H1 (cell line): ENCODE results near the gene SORCS3. TPM values are rescaled to one million over a fixed set of nuclear protein-coding genes. Genes with fewer than 3 reads are reported as not detected.

Experiments
- CTCF ChIA-PET: fragments of 300-600 bp; sonication (Branson Sonifier 250); formaldehyde crosslinking; loops from one replicate; lab custom pipeline; 2021; ENCODE audit not compliant: partially characterized antibody; lab: Charles Lee
- POLR2A ChIA-PET: fragments of 300-600 bp; sonication (Branson Sonifier 250); formaldehyde crosslinking; loops from one replicate; lab custom pipeline; 2021; ENCODE audit warnings: inconsistent platforms; ENCODE audit not compliant: partially characterized antibody; lab: Charles Lee
- DNase-seq, 2 experiments: peaks; one replicate each; pipeline versions ENCODE4 v3.0.0 to v3.0.0-alpha.2; 2010 to 2022; ENCODE audit warnings: low spot score in 2 of 2, low read depth in 1 of 2, mixed read lengths in 1 of 2
- FAIRE-seq: peaks from 2 replicates; lab custom pipeline; 2011; peaks lifted over from hg19 to GRCh38; lab: Jason Lieb, UNC
- H2AFZ ChIP-seq: 2 replicates; pipeline ENCODE4 v1.8.1; 2012; ENCODE audit warnings: low read length, inconsistent platforms
- H2AK5ac ChIP-seq: 2 replicates; pipeline ENCODE4 v1.6.1; 2013; ENCODE audit warnings: low read depth, low read length
- H2BK120ac ChIP-seq: replicated peaks from 2 replicates; pipeline ENCODE3; 2013; ENCODE audit warnings: low read depth, low read length, inconsistent platforms
- H2BK12ac ChIP-seq: 2 replicates; pipeline ENCODE4 v1.6.1; 2013; ENCODE audit warnings: low read depth, low read length
- H2BK15ac ChIP-seq: 2 replicates; pipeline ENCODE4 v1.6.1; 2013; ENCODE audit warnings: low read length
- H2BK20ac ChIP-seq: 2 replicates; pipeline ENCODE4 v1.6.1; 2013; ENCODE audit warnings: low read length
- H2BK5ac ChIP-seq: 2 replicates; pipeline ENCODE4 v1.6.1; 2013; ENCODE audit warnings: low read depth, low read length
- H3K14ac ChIP-seq: 2 replicates; pipeline ENCODE4 v1.6.1; 2013; ENCODE audit warnings: inconsistent platforms; ENCODE audit not compliant: insufficient read length
- H3K18ac ChIP-seq: 2 replicates; pipeline ENCODE4 v1.6.1; 2013; ENCODE audit warnings: low read length; ENCODE audit errors: extremely low read depth
- H3K23ac ChIP-seq: 2 replicates; pipeline ENCODE4 v1.6.1; 2013; ENCODE audit warnings: inconsistent platforms; ENCODE audit not compliant: insufficient read length
- H3K23me2 ChIP-seq: 2 replicates; pipeline ENCODE4 v1.6.1; 2013; ENCODE audit warnings: low read depth, low read length
- H3K27ac ChIP-seq: 2 replicates; pipeline ENCODE4 v1.6.1; 2011; ENCODE audit warnings: low read depth, low read length, inconsistent platforms
- H3K27me3 ChIP-seq, 4 experiments: replicated peaks in 1 of 4; 1 replicate in 1 of 4; 2 replicates in 3 of 4; pipeline versions ENCODE4 v1.6.1 to v1.8.1; 2011 to 2013; ENCODE audit warnings: low read length in 3 of 4, mild to moderate bottlenecking in 3 of 4, inconsistent platforms in 2 of 4, mixed read lengths in 2 of 4, moderate library complexity in 1 of 4; ENCODE audit not compliant: control insufficient read depth in 3 of 4, insufficient read depth in 3 of 4; ENCODE audit errors: extremely low read depth in 1 of 4
- H3K36me3 ChIP-seq, 4 experiments: 2 replicates each; pipeline versions ENCODE4 v1.6.1 to v1.8.1; 2011 to 2013; ENCODE audit warnings: mild to moderate bottlenecking in 4 of 4, low read length in 3 of 4, moderate library complexity in 2 of 4, control low read depth in 1 of 4, inconsistent platforms in 1 of 4; ENCODE audit not compliant: insufficient read depth in 4 of 4, control insufficient read depth in 2 of 4
- H3K4ac ChIP-seq: replicated peaks from 2 replicates; pipeline ENCODE3; 2013; ENCODE audit warnings: low read length, low read depth, mixed read lengths, inconsistent platforms; ENCODE audit not compliant: insufficient read length
- H3K4me1 ChIP-seq, 4 experiments: replicated peaks in 1 of 4; 1 replicate in 1 of 4; 2 replicates in 3 of 4; pipeline versions ENCODE4 v1.6.1 to v1.8.1; 2011 to 2013; ENCODE audit warnings: low read length in 3 of 4, inconsistent platforms in 2 of 4, mixed read lengths in 1 of 4; ENCODE audit not compliant: insufficient read depth in 4 of 4, control insufficient read depth in 3 of 4
- H3K4me2 ChIP-seq, 2 experiments: 2 replicates each; pipeline versions ENCODE4 v1.6.1 to v1.8.1; 2011 to 2013; ENCODE audit warnings: low read depth in 2 of 2, low read length in 2 of 2, control low read depth in 1 of 2, inconsistent platforms in 1 of 2, mild to moderate bottlenecking in 1 of 2; ENCODE audit not compliant: insufficient read depth in 1 of 2
- H3K4me3 ChIP-seq, 4 experiments: fragments of 200-600, 300-600 bp in 1 of 4; sonication (generic), shearing (Covaris generic), sonication (Bioruptor Twin) in 1 of 4; 2 replicates each; pipeline versions ENCODE4 v1.5.1 to v1.8.1; 2011 to 2016; ENCODE audit warnings: low read length in 4 of 4, low read depth in 3 of 4, control low read depth in 2 of 4, inconsistent platforms in 2 of 4, mild to moderate bottlenecking in 2 of 4, mixed read lengths in 1 of 4, moderate library complexity in 1 of 4; ENCODE audit not compliant: insufficient read depth in 2 of 4; ENCODE audit errors: extremely low read depth in 1 of 4
- H3K56ac ChIP-seq: replicated peaks from 2 replicates; pipeline ENCODE3; 2013; ENCODE audit warnings: low read depth, mild to moderate bottlenecking, mixed read lengths, low read length, inconsistent platforms; ENCODE audit not compliant: insufficient read length
- H3K79me1 ChIP-seq: 2 replicates; pipeline ENCODE4 v1.6.1; 2013; ENCODE audit warnings: low read depth, low read length, control low read depth
- H3K79me2 ChIP-seq, 2 experiments: 2 replicates each; pipeline versions ENCODE4 v1.6.1 to v1.8.1; 2012 to 2013; ENCODE audit warnings: low read length in 2 of 2, mild to moderate bottlenecking in 2 of 2, inconsistent platforms in 1 of 2; ENCODE audit not compliant: insufficient read depth in 2 of 2, control insufficient read depth in 1 of 2
- H3K9ac ChIP-seq, 4 experiments: replicated peaks in 1 of 4; 1 replicate in 1 of 4; 2 replicates in 3 of 4; pipeline versions ENCODE4 v1.6.1 to v1.8.1; 2011 to 2013; ENCODE audit warnings: low read depth in 3 of 4, low read length in 3 of 4, control low read depth in 2 of 4, mild to moderate bottlenecking in 2 of 4, moderate library complexity in 2 of 4, inconsistent platforms in 1 of 4; ENCODE audit errors: extremely low read depth in 1 of 4
- H3K9me3 ChIP-seq, 2 experiments: 2 replicates each; pipeline versions ENCODE4 v1.6.1 to v1.8.1; 2012 to 2013; ENCODE audit warnings: mild to moderate bottlenecking in 2 of 2, moderate library complexity in 2 of 2, control low read depth in 1 of 2, inconsistent platforms in 1 of 2, low read depth in 1 of 2, low read length in 1 of 2, mixed read lengths in 1 of 2; ENCODE audit not compliant: insufficient read depth in 2 of 2
- H4K20me1 ChIP-seq, 2 experiments: replicated peaks in 1 of 2; 2 replicates each; pipeline versions ENCODE3 to v1.8.1; 2011 to 2013; ENCODE audit warnings: inconsistent platforms in 2 of 2, low read length in 2 of 2, mild to moderate bottlenecking in 1 of 2; ENCODE audit not compliant: insufficient read depth in 2 of 2, control insufficient read depth in 1 of 2
- H4K5ac ChIP-seq: 2 replicates; pipeline ENCODE4 v1.6.1; 2013; ENCODE audit warnings: low read length, low read depth, mixed read lengths, inconsistent platforms; ENCODE audit not compliant: insufficient read length
- H4K8ac ChIP-seq: 2 replicates; pipeline ENCODE4 v1.8.0; 2013; ENCODE audit warnings: mild to moderate bottlenecking, moderate library complexity, low read length, inconsistent platforms; ENCODE audit not compliant: insufficient read depth; ENCODE audit errors: extremely low read depth
- H4K91ac ChIP-seq: replicated peaks from 2 replicates; pipeline ENCODE3; 2013; ENCODE audit warnings: low read length, mixed read lengths, inconsistent platforms; ENCODE audit not compliant: insufficient read length
- CEBPB ChIP-seq: IDR thresholded peaks from 2 replicates; pipeline ENCODE4 v1.6.1; 2012; ENCODE audit warnings: low read depth, low read length
- CHD1 ChIP-seq: IDR thresholded peaks from 2 replicates; pipeline ENCODE4 v1.6.1; 2012; ENCODE audit warnings: low read depth, low read length, improper control_type of control experiment
- CTBP2 ChIP-seq: IDR thresholded peaks from 2 replicates; pipeline ENCODE4 v1.7.0; 2011; ENCODE audit warnings: borderline replicate concordance, mild to moderate bottlenecking, moderate library complexity, mixed read lengths, low read length; ENCODE audit not compliant: insufficient read depth, insufficient read length
- TAF1 ChIP-seq: IDR thresholded peaks from 2 replicates; pipeline ENCODE4 v1.6.1; 2011; ENCODE audit warnings: mild to moderate bottlenecking, low read depth, low read length
- WGBS, 2 experiments: shearing (Covaris generic) in 1 of 2; methylation state at CpG; one replicate each; pipeline versions ENCODE4 v1.1.6 to v1.1.7; 2013 to 2015; ENCODE audit warnings: low lambda C conversion rate in 2 of 2, mixed read lengths in 2 of 2, inconsistent platforms in 1 of 2, low coverage in 1 of 2, missing lambda C conversion rate in 1 of 2; ENCODE audit not compliant: insufficient replicate concordance in 2 of 2, insufficient coverage in 1 of 2, insufficient read length in 1 of 2; ENCODE audit errors: extremely low coverage in 1 of 2, missing lambda C conversion rate in 1 of 2; 5-methylcytosine and 5-hydroxymethylcytosine counted together
- polyA plus RNA-seq, 7 experiments: library from polyadenylated mRNA; depleted of rRNA in 3 of 7; stranded (reverse) in 5 of 7; unstranded in 2 of 7; fragments of >200 nt in 5 of 7; fragments of 200-250 nt in 2 of 7; gene quantifications; 1 replicate in 5 of 7; 2 replicates in 1 of 7; 4 replicates in 1 of 7; pipeline versions ENCODE4 v1.2.1 to v1.2.3, GENCODE V29; 2011 to 2013; ENCODE audit warnings: missing spikeins in 2 of 7, mixed read lengths in 2 of 7
- total RNA-seq: library from RNA; stranded (reverse); fragmentation: NEBNext Ultra II Directional; extraction: Animal tissue kit (Norgen Biotek cat#: 25700); gene quantifications from 2 replicates; pipeline ENCODE4 v1.2.1, GENCODE V29; 2021
- TF ChIP-seq, protein P1 (sequence below), 3 experiments: IDR thresholded peaks; 1 replicate in 2 of 3; 2 replicates in 1 of 3; pipeline versions ENCODE4 v1.5.1 to v1.6.1; 2011; ENCODE audit warnings: low read length in 3 of 3, mild to moderate bottlenecking in 3 of 3, inconsistent platforms in 2 of 3, low read depth in 1 of 3, moderate library complexity in 1 of 3; ENCODE audit not compliant: insufficient read depth in 1 of 3; ENCODE audit errors: control extremely low read depth in 1 of 3

The SORCS3 gene
- total and polyA plus RNA-seq, 2 of the 8 experiments (the other 6 are each of a cell fraction or from before 2014, with no cell fraction given): 0.26 to 0.88 TPM

DNA sequence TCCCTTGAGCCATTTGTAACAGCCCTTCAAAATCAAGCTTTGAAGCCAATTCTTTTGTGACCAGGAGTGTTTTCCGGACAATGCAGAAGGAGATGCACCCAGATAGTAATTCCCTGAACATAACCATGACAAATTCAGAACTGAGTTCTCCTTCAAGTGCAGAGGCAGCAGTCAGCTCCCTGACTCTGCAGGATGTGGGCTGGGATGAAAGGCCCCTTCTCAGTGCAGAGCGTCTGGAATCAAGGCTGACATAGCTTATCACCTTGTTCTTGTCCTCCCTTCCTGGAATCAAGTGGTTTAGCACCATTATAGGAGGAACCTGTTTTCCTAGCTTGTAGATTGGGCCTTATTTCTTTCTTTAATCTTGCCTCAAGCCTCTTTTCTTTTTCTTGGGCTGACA lies 143.4 kb downstream of the SORCS3 start:
- peaks cover 0 to 3% (median 0%) of the 10 kb centered on the region in 4 experiments; a peak in 1 of 7 replicates for H3K4me1 ChIP-seq
- H4K5ac ChIP-seq: no peak overlapping the region
- no peak overlapping the region for H3K18ac ChIP-seq
- no peak overlapping the region for H2AFZ ChIP-seq
- H4K20me1 ChIP-seq: no peaks in the 10 kb centered on the region
- POLR2A ChIA-PET: no interaction called here
- H2BK20ac ChIP-seq: no peak overlapping the region
- no peak overlapping the region for H2BK12ac ChIP-seq
- H4K91ac ChIP-seq: no peak overlapping the region
- 96% methylated on average over 2 of the region's 2 CpGs; no CpG with 5 or more reads in 1 of the 2 experiments for WGBS, 2 experiments
- H3K14ac ChIP-seq: no peak overlapping the region
- no peak overlapping the region for H2BK15ac ChIP-seq
- H3K4me2 ChIP-seq: no peak overlapping the region
- no peak overlapping the region for H3K27ac ChIP-seq
- H3K9me3 ChIP-seq: no peaks in the 10 kb centered on the region
- CTCF ChIA-PET: interaction anchor here (2.1 kb wide), 1 partner anchor 11 kb away, joined by 6 read pairs; no protein-coding TSS in a partner anchor
- H3K9ac ChIP-seq: no peak overlapping the region
- no peak overlapping the region for H3K4ac ChIP-seq
- TF ChIP-seq CEBPB (no peak), CTBP2 (no peak), CHD1 (no peak), TAF1 (no peak)
- TF ChIP-seq, protein P1, sequence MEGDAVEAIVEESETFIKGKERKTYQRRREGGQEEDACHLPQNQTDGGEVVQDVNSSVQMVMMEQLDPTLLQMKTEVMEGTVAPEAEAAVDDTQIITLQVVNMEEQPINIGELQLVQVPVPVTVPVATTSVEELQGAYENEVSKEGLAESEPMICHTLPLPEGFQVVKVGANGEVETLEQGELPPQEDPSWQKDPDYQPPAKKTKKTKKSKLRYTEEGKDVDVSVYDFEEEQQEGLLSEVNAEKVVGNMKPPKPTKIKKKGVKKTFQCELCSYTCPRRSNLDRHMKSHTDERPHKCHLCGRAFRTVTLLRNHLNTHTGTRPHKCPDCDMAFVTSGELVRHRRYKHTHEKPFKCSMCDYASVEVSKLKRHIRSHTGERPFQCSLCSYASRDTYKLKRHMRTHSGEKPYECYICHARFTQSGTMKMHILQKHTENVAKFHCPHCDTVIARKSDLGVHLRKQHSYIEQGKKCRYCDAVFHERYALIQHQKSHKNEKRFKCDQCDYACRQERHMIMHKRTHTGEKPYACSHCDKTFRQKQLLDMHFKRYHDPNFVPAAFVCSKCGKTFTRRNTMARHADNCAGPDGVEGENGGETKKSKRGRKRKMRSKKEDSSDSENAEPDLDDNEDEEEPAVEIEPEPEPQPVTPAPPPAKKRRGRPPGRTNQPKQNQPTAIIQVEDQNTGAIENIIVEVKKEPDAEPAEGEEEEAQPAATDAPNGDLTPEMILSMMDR (IDR thresholded peaks at IDR 0.05; ENCODE audit: control extremely low read depth in 1 of 3, insufficient read depth in 1 of 3, low read depth in 1 of 3, low read length in 3 of 3): no peak
- TF ChIP-seq, all 59 proteins: peak for 0
- Histone ChIP-seq H3K23ac (no peak overlapping the region), H3K4me3 (no peak overlapping the region), H3K27me3 (no peaks in the 10 kb centered on the region), H2BK120ac (no peak overlapping the region), H4K8ac (no peak overlapping the region), H2BK5ac (no peak overlapping the region), H3K79me2 (no peaks in the 10 kb centered on the region), H2AK5ac (no peak overlapping the region), H3K56ac (no peak overlapping the region), H3K79me1 (no peaks in the 10 kb centered on the region), H3K36me3 (no peaks in the 10 kb centered on the region), H3K23me2 (no peaks in the 10 kb centered on the region)
- DNase-seq (no peak), FAIRE-seq (no peak)
